Liver (tissue), 9 donors: ENCODE measurements around the gene BRAT1. TPM values are rescaled to one million over a fixed set of nuclear protein-coding genes. Genes with fewer than 3 reads are reported as not detected.

Source experiments
- DNase-seq: peaks from one replicate; pipeline ENCODE4 v3.0.0-alpha.2; 2017; ENCODE audit warnings: low spot score
- H3K27ac ChIP-seq, 2 donors: one replicate each; pipeline ENCODE4 v1.7.0; 2013; ENCODE audit warnings: inconsistent platforms in 2 of 2, low read length in 2 of 2, control low read depth in 1 of 2, low read depth in 1 of 2, mild to moderate bottlenecking in 1 of 2
- H3K27me3 ChIP-seq, 4 donors: one replicate each; pipeline versions ENCODE4 v1.6.1 to v1.7.0; 2013; ENCODE audit warnings: low read length in 3 of 4, inconsistent platforms in 1 of 4, mild to moderate bottlenecking in 1 of 4, moderate library complexity in 1 of 4; ENCODE audit not compliant: control insufficient read depth in 4 of 4, insufficient read depth in 4 of 4
- H3K36me3 ChIP-seq, 4 donors: one replicate each; pipeline versions ENCODE4 v1.6.1 to v1.7.0; 2013; ENCODE audit warnings: low read length in 3 of 4, mild to moderate bottlenecking in 3 of 4, low read depth in 1 of 4, moderate library complexity in 1 of 4; ENCODE audit not compliant: control insufficient read depth in 4 of 4, insufficient read depth in 3 of 4
- H3K4me1 ChIP-seq, 4 donors: one replicate each; pipeline versions ENCODE4 v1.6.1 to v1.7.0; 2013; ENCODE audit warnings: low read length in 3 of 4, mild to moderate bottlenecking in 3 of 4, moderate library complexity in 1 of 4; ENCODE audit not compliant: control insufficient read depth in 4 of 4, insufficient read depth in 4 of 4
- H3K4me3 ChIP-seq, 3 donors: one replicate each; pipeline versions ENCODE4 v1.6.1 to v1.7.0; 2013; ENCODE audit warnings: low read length in 3 of 3, control low read depth in 1 of 3, low read depth in 1 of 3, mild to moderate bottlenecking in 1 of 3
- H3K9ac ChIP-seq, 2 donors: one replicate each; pipeline ENCODE4 v1.7.0; 2013; ENCODE audit warnings: low read length in 2 of 2, mild to moderate bottlenecking in 2 of 2, moderate library complexity in 2 of 2, control low read depth in 1 of 2, low read depth in 1 of 2
- H3K9me3 ChIP-seq, 4 donors: one replicate each; pipeline versions ENCODE4 v1.6.1 to v1.7.0; 2013; ENCODE audit warnings: low read length in 3 of 4; ENCODE audit not compliant: control insufficient read depth in 4 of 4
- EGR1 ChIP-seq, 2 donors: IDR thresholded peaks; 2 replicates each; pipeline ENCODE4 v1.6.1; 2016 to 2018; ENCODE audit warnings: antibody characterized with exemption in 2 of 2, low read depth in 2 of 2
- FOXA1 ChIP-seq: IDR thresholded peaks from 2 replicates; pipeline ENCODE4 v1.6.1; 2016; ENCODE audit warnings: antibody characterized with exemption
- FOXA2 ChIP-seq: IDR thresholded peaks from 2 replicates; pipeline ENCODE4 v1.6.1; 2016; ENCODE audit warnings: antibody characterized with exemption
- GABPA ChIP-seq, 2 donors: IDR thresholded peaks in 1 of 2; conservative IDR thresholded peaks in 1 of 2; 2 replicates each; pipeline ENCODE4 v1.6.1; 2016; ENCODE audit warnings: antibody characterized with exemption in 2 of 2, mild to moderate bottlenecking in 1 of 2, moderate library complexity in 1 of 2
- HNF4G ChIP-seq: IDR thresholded peaks from 2 replicates; pipeline ENCODE4 v1.6.1; 2016; ENCODE audit warnings: antibody characterized with exemption
- JUND ChIP-seq, 2 donors: IDR thresholded peaks; 2 replicates each; pipeline ENCODE4 v1.6.1; 2016; ENCODE audit warnings: antibody characterized with exemption in 2 of 2
- NR2F2 ChIP-seq: IDR thresholded peaks from 2 replicates; pipeline ENCODE4 v1.6.1; 2016; ENCODE audit warnings: antibody characterized with exemption
- RAD21 ChIP-seq, 2 donors: IDR thresholded peaks; 2 replicates each; pipeline ENCODE4 v1.6.1; 2016; ENCODE audit warnings: antibody characterized with exemption in 2 of 2, mild to moderate bottlenecking in 2 of 2
- SP1 ChIP-seq: IDR thresholded peaks from 2 replicates; pipeline ENCODE4 v1.6.1; 2018; ENCODE audit warnings: antibody characterized with exemption, mild to moderate bottlenecking
- TAF1 ChIP-seq: conservative IDR thresholded peaks from 2 replicates; pipeline ENCODE4 v1.6.1; 2016; ENCODE audit warnings: antibody characterized with exemption, mild to moderate bottlenecking
- YY1 ChIP-seq: IDR thresholded peaks from 2 replicates; pipeline ENCODE4 v1.6.1; 2016; ENCODE audit warnings: antibody characterized with exemption, mild to moderate bottlenecking
- WGBS: extraction: QIAGEN DNeasy Blood & Tissue Kit; methylation state at CpG from one replicate; pipeline ENCODE4 v1.1.7; 2013; 5-methylcytosine and 5-hydroxymethylcytosine counted together
- polyA plus RNA-seq, 2 donors: library from polyadenylated mRNA; stranded (reverse) in 1 of 2; unstranded in 1 of 2; fragments of 200-250 nt in 1 of 2; fragments of >200 nt in 1 of 2; fragmentation: Nextera tagmentation in 1 of 2; extraction: Ambion mirVana in 1 of 2; gene quantifications; one replicate each; pipeline versions ENCODE4 v1.2.1 to v1.2.3, GENCODE V29; 2013 to 2015
- total RNA-seq, 2 donors: library from RNA; depleted of rRNA; stranded (reverse); fragments of >200 nt; gene quantifications; one replicate each; pipeline ENCODE4 v1.2.3, GENCODE V29; 2014
- TF ChIP-seq, protein P1 (sequence below): IDR thresholded peaks from 2 replicates; pipeline ENCODE4 v1.6.1; 2016; ENCODE audit warnings: antibody characterized with exemption
- TF ChIP-seq, protein P2 (sequence below): fragments of 150-350 bp; IDR thresholded peaks from 2 replicates; pipeline ENCODE4 v1.5.1; 2017; ENCODE audit warnings: improper control_type of control experiment, low read depth, low read length; ENCODE audit not compliant: missing input control
- TF ChIP-seq, protein P3 (sequence below): IDR thresholded peaks from 2 replicates; pipeline ENCODE4 v1.6.1; 2016; ENCODE audit warnings: antibody characterized with exemption, mild to moderate bottlenecking
- TF ChIP-seq, protein P4 (sequence below): IDR thresholded peaks from 2 replicates; pipeline ENCODE4 v1.6.1; 2016; ENCODE audit warnings: antibody characterized with exemption
- donor health status: healthy.
- donor health status: healthy.
- donor health status: healthy.
- donor health status: healthy.
- donor health status: healthy.

BRAT1 gene
- total and polyA plus RNA-seq, 4 donors = 10.0 to 20.7 (median 16.7) TPM

DNA sequence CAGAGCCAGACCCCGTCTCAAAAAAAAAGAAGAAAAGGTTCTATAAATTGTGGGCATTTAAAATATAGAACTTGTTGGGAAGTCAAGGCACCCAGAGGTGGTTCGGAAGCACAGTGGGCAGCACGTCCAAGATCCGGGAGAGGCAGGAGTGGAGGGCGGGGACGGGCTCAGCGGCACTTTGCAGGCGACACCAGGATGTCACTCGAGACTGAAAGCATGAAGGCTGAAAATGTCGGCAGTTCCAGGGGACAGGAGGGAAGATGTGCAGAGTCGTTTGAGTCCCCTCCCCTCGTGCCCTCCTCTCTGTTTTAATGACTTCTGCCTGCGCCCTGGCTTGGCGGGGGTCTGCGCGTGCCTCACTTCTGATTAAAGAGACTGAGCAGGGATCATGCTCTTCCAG lies 34.0 kb upstream of the BRAT1 start:
- TF ChIP-seq TAF1 (no peak), EGR1 (IDR thresholded peaks at IDR 0.05; ENCODE audit: low read depth in 2 of 2) (no peak), GABPA (IDR thresholded peaks at IDR 0.05 in 1 of 2, conservative IDR thresholded peaks at IDR 0.05 in 1 of 2) (no peak), SP1 (no peak), HNF4G (no peak), RAD21 (IDR thresholded peaks at IDR 0.05) (no peak), FOXA2 (no peak)
- TF ChIP-seq, protein P1, sequence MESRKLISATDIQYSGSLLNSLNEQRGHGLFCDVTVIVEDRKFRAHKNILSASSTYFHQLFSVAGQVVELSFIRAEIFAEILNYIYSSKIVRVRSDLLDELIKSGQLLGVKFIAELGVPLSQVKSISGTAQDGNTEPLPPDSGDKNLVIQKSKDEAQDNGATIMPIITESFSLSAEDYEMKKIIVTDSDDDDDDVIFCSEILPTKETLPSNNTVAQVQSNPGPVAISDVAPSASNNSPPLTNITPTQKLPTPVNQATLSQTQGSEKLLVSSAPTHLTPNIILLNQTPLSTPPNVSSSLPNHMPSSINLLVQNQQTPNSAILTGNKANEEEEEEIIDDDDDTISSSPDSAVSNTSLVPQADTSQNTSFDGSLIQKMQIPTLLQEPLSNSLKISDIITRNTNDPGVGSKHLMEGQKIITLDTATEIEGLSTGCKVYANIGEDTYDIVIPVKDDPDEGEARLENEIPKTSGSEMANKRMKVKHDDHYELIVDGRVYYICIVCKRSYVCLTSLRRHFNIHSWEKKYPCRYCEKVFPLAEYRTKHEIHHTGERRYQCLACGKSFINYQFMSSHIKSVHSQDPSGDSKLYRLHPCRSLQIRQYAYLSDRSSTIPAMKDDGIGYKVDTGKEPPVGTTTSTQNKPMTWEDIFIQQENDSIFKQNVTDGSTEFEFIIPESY = no peak
- TF ChIP-seq, protein P2, sequence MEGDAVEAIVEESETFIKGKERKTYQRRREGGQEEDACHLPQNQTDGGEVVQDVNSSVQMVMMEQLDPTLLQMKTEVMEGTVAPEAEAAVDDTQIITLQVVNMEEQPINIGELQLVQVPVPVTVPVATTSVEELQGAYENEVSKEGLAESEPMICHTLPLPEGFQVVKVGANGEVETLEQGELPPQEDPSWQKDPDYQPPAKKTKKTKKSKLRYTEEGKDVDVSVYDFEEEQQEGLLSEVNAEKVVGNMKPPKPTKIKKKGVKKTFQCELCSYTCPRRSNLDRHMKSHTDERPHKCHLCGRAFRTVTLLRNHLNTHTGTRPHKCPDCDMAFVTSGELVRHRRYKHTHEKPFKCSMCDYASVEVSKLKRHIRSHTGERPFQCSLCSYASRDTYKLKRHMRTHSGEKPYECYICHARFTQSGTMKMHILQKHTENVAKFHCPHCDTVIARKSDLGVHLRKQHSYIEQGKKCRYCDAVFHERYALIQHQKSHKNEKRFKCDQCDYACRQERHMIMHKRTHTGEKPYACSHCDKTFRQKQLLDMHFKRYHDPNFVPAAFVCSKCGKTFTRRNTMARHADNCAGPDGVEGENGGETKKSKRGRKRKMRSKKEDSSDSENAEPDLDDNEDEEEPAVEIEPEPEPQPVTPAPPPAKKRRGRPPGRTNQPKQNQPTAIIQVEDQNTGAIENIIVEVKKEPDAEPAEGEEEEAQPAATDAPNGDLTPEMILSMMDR = no peak
- peaks cover 6 to 22% (median 7%) of the 10 kb centered on the region in 4 donors for H3K36me3 ChIP-seq
- no peaks in the 10 kb centered on the region for H3K4me1 ChIP-seq
- no peaks in the 10 kb centered on the region for H3K27me3 ChIP-seq
- WGBS = 96% methylated on average over 16 of the region's 16 CpGs
- H3K4me3 ChIP-seq = no peak overlapping the region
- no peak for DNase-seq
- no peak overlapping the region for H3K9ac ChIP-seq
- no peak overlapping the region for H3K27ac ChIP-seq
- H3K9me3 ChIP-seq = no peaks in the 10 kb centered on the region

DNA sequence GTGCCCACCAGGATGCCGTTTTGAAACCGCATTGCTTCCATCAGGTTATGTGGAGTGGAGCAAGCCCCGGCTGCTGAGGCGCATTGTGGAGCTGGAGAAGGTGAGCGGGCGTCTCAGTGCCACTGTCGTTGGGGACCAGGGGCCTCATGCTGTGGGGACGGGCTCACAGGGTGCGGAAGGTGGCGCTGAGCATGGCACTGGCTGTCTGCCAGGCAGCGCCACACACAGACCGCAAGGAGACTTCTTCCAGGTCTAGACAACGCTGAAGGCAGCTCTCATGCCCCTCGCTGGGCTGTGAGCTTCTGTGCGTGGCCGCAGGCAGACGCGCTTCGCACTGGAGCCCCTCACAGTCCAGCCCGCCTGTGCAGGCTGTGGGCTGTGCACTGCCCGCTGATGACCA lies 32.5 kb upstream of the BRAT1 start:
- Histone ChIP-seq H3K4me1 (no peaks in the 10 kb centered on the region), H3K9me3 (no peaks in the 10 kb centered on the region), H3K9ac (no peak overlapping the region), H3K4me3 (no peak overlapping the region), H3K36me3 (peaks cover 5 to 16% (median 8%) of the 10 kb centered on the region in 4 donors), H3K27me3 (no peaks in the 10 kb centered on the region), H3K27ac (no peak overlapping the region)
- WGBS = 97% methylated on average over 21 of the region's 21 CpGs
- no peak for DNase-seq
- TF ChIP-seq JUND (IDR thresholded peaks at IDR 0.05) = no peak
- TF ChIP-seq, protein P2 = no peak
- no peak for TF ChIP-seq FOXA1
- TF ChIP-seq, protein P3, sequence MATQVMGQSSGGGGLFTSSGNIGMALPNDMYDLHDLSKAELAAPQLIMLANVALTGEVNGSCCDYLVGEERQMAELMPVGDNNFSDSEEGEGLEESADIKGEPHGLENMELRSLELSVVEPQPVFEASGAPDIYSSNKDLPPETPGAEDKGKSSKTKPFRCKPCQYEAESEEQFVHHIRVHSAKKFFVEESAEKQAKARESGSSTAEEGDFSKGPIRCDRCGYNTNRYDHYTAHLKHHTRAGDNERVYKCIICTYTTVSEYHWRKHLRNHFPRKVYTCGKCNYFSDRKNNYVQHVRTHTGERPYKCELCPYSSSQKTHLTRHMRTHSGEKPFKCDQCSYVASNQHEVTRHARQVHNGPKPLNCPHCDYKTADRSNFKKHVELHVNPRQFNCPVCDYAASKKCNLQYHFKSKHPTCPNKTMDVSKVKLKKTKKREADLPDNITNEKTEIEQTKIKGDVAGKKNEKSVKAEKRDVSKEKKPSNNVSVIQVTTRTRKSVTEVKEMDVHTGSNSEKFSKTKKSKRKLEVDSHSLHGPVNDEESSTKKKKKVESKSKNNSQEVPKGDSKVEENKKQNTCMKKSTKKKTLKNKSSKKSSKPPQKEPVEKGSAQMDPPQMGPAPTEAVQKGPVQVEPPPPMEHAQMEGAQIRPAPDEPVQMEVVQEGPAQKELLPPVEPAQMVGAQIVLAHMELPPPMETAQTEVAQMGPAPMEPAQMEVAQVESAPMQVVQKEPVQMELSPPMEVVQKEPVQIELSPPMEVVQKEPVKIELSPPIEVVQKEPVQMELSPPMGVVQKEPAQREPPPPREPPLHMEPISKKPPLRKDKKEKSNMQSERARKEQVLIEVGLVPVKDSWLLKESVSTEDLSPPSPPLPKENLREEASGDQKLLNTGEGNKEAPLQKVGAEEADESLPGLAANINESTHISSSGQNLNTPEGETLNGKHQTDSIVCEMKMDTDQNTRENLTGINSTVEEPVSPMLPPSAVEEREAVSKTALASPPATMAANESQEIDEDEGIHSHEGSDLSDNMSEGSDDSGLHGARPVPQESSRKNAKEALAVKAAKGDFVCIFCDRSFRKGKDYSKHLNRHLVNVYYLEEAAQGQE = no peak
- no peak for TF ChIP-seq GABPA (IDR thresholded peaks at IDR 0.05 in 1 of 2, conservative IDR thresholded peaks at IDR 0.05 in 1 of 2)
- TF ChIP-seq TAF1 = no peak
- TF ChIP-seq, protein P4, sequence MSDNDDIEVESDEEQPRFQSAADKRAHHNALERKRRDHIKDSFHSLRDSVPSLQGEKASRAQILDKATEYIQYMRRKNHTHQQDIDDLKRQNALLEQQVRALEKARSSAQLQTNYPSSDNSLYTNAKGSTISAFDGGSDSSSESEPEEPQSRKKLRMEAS = no peak
- no peak for TF ChIP-seq SP1
- no peak for TF ChIP-seq HNF4G
- TF ChIP-seq NR2F2 = no peak
- TF ChIP-seq EGR1 (IDR thresholded peaks at IDR 0.05; ENCODE audit: low read depth in 2 of 2) = no peak
- no peak for TF ChIP-seq YY1
- TF ChIP-seq RAD21 (IDR thresholded peaks at IDR 0.05) = no peak
